GM13976 (cell line): ENCODE data around the gene LMNTD1.

Source experiments
- DNase-seq: peaks from one replicate; pipeline ENCODE4 v3.0.0; 2012; ENCODE audit warnings: low spot score
- in situ Hi-C: fragments of 300-500 bp; cut with MboI; formaldehyde crosslinking; loops from one replicate; pipeline ENCODE4 v1.12.0; 2022; ENCODE audit warnings: low sequenced_read_pairs, mixed read lengths, inconsistent platforms; ENCODE audit not compliant: unreplicated experiment
- TF ChIP-seq, protein P1 (sequence below): IDR thresholded peaks from 2 replicates; pipeline ENCODE4 v1.5.1; 2012; ENCODE audit warnings: borderline replicate concordance, mild to moderate bottlenecking; ENCODE audit not compliant: insufficient read depth; ENCODE audit errors: extremely low read depth, missing control alignments, control extremely low read depth

Gene LMNTD1

DNA sequence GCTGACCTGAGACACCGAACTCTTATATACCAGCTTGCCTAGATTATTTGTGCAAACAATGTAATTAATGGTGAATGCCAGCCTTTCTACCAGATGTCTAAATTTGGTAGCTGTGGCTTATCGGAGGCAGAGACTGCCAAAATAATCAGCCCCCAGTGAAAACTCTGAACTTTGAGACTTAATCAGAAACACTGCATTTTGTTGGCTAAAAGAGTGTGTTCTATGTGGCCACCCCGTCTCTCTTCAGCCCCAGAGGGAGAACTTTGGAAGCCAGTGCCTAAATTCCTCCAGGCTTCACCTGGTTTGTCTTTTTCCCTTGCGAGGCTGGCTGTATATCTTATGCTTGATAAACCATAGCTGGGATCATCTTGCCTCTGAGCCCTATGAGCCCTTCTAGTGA lies 90.1 kb downstream of the LMNTD1 start:
- no peak for DNase-seq
- in situ Hi-C loops = no loop called here
- TF ChIP-seq, protein P1, sequence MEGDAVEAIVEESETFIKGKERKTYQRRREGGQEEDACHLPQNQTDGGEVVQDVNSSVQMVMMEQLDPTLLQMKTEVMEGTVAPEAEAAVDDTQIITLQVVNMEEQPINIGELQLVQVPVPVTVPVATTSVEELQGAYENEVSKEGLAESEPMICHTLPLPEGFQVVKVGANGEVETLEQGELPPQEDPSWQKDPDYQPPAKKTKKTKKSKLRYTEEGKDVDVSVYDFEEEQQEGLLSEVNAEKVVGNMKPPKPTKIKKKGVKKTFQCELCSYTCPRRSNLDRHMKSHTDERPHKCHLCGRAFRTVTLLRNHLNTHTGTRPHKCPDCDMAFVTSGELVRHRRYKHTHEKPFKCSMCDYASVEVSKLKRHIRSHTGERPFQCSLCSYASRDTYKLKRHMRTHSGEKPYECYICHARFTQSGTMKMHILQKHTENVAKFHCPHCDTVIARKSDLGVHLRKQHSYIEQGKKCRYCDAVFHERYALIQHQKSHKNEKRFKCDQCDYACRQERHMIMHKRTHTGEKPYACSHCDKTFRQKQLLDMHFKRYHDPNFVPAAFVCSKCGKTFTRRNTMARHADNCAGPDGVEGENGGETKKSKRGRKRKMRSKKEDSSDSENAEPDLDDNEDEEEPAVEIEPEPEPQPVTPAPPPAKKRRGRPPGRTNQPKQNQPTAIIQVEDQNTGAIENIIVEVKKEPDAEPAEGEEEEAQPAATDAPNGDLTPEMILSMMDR = no peak

DNA sequence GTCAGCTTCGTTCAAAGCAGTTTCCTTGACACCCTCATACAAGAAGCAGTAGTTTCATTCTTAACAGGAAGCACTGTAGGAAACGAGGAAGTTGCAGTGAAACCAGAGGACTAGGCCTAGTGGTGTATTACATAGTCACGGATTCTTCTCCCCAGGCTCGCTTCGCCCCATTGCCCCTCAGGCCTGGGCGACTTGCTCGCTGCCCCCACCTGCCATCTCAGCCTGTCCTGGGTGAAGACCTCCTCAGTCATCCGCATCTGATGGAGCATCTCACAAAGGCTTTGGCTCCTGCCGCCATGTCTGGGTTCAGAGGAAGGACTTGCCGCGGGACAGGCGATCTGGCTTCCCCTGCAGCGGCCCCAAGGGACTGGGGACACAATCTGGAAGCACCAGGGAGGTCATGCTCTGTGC lies 93.5 kb downstream of the LMNTD1 start:
- DNase-seq = no peak
- in situ Hi-C loops = no loop called here
- TF ChIP-seq, protein P1 = no peak

DNA sequence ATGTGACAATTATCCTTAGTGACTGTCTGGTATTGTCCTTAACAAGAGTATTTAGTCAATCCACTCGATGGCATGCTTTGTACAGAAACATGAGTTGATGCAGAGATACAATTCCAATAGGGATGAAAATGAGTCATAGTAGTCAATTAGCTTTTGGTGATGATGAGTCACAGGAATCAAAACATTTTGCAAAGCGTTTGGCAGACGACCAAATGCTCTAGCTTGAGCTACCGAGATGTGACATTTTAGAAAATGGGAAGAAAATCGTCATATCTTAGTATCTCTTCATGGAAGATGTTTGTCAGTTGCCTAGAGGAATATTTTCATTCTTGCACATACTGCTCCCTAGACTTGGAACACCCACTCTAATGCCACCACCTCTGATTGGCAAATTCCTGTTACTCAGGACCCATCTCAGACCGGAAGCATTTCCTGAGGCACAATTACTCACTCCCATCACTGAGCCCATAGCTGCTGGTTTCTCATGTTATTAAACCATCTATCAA lies 95.0 kb downstream of the LMNTD1 start:
- in situ Hi-C loops = no loop called here
- DNase-seq = no peak
- TF ChIP-seq, protein P1 = no peak

DNA sequence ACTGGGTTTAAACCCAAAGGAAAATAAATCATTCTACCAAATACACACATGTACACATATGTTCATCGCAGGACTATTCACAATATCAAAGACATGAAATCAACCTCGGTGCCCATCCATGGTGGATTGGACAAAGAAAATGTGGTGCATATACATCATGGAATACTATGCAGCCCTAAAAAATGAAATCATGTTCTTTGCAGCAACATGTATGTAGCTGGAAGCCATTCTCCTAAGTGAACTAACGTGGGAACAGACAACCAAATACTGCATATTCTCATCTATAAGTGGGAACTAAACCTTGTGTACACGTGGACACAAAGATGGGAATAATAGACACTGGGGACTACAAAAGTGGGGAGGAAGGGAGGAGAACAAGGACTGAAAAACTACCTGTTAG lies 96.6 kb downstream of the LMNTD1 start:
- TF ChIP-seq, protein P1 = no peak
- in situ Hi-C loops = no loop called here
- DNase-seq = no peak

DNA sequence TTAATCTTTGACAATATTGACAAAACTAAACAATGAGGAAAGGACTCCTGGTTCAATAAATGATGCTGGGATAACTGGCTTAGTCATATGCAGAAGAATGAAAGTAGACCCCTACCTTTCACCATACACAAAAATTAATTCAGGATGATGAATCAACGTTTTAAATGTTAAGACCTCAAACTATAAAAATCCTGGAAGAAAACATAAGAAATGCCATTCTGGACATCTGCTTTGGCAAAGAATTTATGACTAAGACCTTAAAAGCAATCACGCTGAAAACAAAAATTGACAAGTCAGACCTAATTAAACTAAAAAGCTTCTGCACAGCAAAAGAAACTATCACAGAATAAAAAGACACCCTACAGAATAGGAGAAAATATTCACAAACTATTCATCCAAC lies 97.4 kb downstream of the LMNTD1 start:
- in situ Hi-C loops = no loop called here

DNA sequence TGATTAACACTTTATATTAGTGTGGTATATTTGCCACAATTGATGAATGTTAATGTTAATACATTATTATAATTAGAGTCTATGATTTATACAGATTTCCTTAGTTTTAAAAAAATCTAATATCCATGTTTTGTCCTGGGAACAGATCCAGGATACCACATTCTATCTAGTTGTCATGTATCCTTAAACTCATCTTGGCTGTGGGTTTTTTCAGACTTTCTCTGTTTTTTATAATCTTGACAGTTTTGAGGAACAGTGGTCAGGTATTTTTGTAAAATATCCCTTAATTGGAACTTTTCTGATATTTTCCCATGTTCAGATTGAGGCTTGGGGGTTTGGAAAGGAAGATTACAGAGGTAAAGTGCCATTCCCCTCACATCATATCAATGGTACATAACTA lies 104.1 kb downstream of the LMNTD1 start:
- no peak for DNase-seq
- TF ChIP-seq, protein P1 = no peak
- in situ Hi-C loops = loop anchor here (10.0 kb wide), 1 partner anchor 566 kb away; no protein-coding TSS in a partner anchor

More for the DNA sequence above, 97.4 kb downstream of the LMNTD1 start:
- DNase-seq = no peak
- TF ChIP-seq, protein P1 = no peak

DNA sequence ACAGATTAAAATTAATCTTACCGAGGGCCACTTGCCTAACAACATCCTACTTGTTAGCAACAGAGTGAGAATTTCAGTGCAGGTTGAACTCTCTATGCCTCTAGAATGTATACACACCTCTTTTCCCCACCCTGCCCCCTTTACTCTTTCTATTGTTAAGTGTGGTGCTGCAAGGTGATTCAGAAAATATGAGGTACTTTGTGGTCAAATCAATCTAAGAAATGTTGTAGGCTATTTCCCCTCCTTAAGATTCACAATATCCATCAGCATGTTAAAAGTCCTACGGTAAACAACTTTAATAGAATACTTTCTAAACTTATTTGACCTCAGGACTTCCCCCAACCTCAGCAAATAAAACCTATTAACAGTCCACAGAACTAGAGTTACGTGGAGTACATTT lies 106.0 kb downstream of the LMNTD1 start:
- no peak for DNase-seq
- in situ Hi-C loops = loop anchor here (10.0 kb wide), 1 partner anchor 568 kb away; no protein-coding TSS in a partner anchor
- TF ChIP-seq, protein P1 = no peak
